H1 (cell line): ENCODE measurements around the gene CAMK1G.

Experiments used
- ATF3 ChIP-seq: IDR thresholded peaks from 2 replicates; pipeline ENCODE4 v1.6.1; 2011; ENCODE audit warnings: low read depth, mild to moderate bottlenecking, low read length; ENCODE audit not compliant: insufficient read depth
- CHD1 ChIP-seq: IDR thresholded peaks from 2 replicates; pipeline ENCODE4 v1.6.1; 2012; ENCODE audit warnings: low read depth, low read length, improper control_type of control experiment
- CTCF ChIP-seq, 3 experiments: IDR thresholded peaks; 1 replicate in 2 of 3; 2 replicates in 1 of 3; pipeline versions ENCODE4 v1.5.1 to v1.6.1; 2011; ENCODE audit warnings: low read length in 3 of 3, mild to moderate bottlenecking in 3 of 3, inconsistent platforms in 2 of 3, low read depth in 1 of 3, moderate library complexity in 1 of 3; ENCODE audit not compliant: insufficient read depth in 1 of 3; ENCODE audit errors: control extremely low read depth in 1 of 3
- EP300 ChIP-seq, 2 experiments: IDR thresholded peaks; 1 replicate in 1 of 2; 2 replicates in 1 of 2; pipeline ENCODE4 v1.6.1; 2011 to 2012; ENCODE audit warnings: low read depth in 2 of 2, low read length in 2 of 2, mild to moderate bottlenecking in 2 of 2, borderline replicate concordance in 1 of 2, inconsistent platforms in 1 of 2, moderate library complexity in 1 of 2
- EZH2 ChIP-seq: fragments of 200-600 bp; sonication (generic); IDR thresholded peaks from 2 replicates; pipeline ENCODE4 v1.7.1; 2012; ENCODE audit warnings: low read depth, mild to moderate bottlenecking, moderate library complexity, low read length, inconsistent platforms; ENCODE audit not compliant: severe bottlenecking
- JUND ChIP-seq: IDR thresholded peaks from 2 replicates; pipeline ENCODE4 v1.6.1; 2011; ENCODE audit warnings: mild to moderate bottlenecking, improper control_type of control experiment, low read length
- MAFK ChIP-seq: IDR thresholded peaks from 2 replicates; pipeline ENCODE4 v1.6.1; 2012; ENCODE audit warnings: low read depth, mild to moderate bottlenecking, improper control_type of control experiment, low read length
- POLR2A ChIP-seq, 2 experiments: IDR thresholded peaks; 1 replicate in 1 of 2; 2 replicates in 1 of 2; pipeline ENCODE4 v1.6.1; 2011; ENCODE audit warnings: low read depth in 2 of 2, low read length in 2 of 2, mild to moderate bottlenecking in 2 of 2; ENCODE audit errors: control extremely low read depth in 1 of 2
- SP1 ChIP-seq: IDR thresholded peaks from 2 replicates; pipeline ENCODE4 v1.6.1; 2011; ENCODE audit warnings: low read depth, low read length
- TAF1 ChIP-seq: IDR thresholded peaks from 2 replicates; pipeline ENCODE4 v1.6.1; 2011; ENCODE audit warnings: mild to moderate bottlenecking, low read depth, low read length
- TCF12 ChIP-seq: IDR thresholded peaks from 2 replicates; pipeline ENCODE4 v1.6.1; 2011; ENCODE audit warnings: low read depth, mild to moderate bottlenecking, low read length
- USF2 ChIP-seq: IDR thresholded peaks from 2 replicates; pipeline ENCODE4 v1.6.1; 2011; ENCODE audit warnings: low read length, improper control_type of control experiment

- TF ChIP-seq TAF1 (no peak), USF2 (no peak), CTCF (IDR thresholded peaks at IDR 0.05; ENCODE audit: control extremely low read depth in 1 of 3, insufficient read depth in 1 of 3, low read depth in 1 of 3, low read length in 3 of 3) (no peak), POLR2A (IDR thresholded peaks at IDR 0.05; ENCODE audit: control extremely low read depth in 1 of 2, low read depth in 2 of 2, low read length in 2 of 2) (no peak), EP300 (IDR thresholded peaks at IDR 0.05; ENCODE audit: borderline replicate concordance in 1 of 2, low read depth in 2 of 2, low read length in 2 of 2) (no peak), MAFK (no peak), ATF3 (no peak), SP1 (no peak), CHD1 (no peak), TCF12 (no peak), JUND (no peak), EZH2 (no peak)
Observed at GRCh38 chr1:209560952-209561351, 22.6 kb upstream of the CAMK1G start.
